Dermis blood vessel endothelial cell (primary cell): Measurements from ENCODE around the gene FZD10. TPM values are rescaled to one million over a fixed set of nuclear protein-coding genes. Genes with fewer than 3 reads are reported as not detected.

Experiments used
- DNase-seq: peaks from one replicate; pipeline ENCODE4 v3.0.0; 2010
- total RNA-seq: library from RNA; depleted of rRNA; stranded (reverse); fragments of >200 nt; gene quantifications from 2 replicates; pipeline ENCODE4 v1.2.3, GENCODE V29; 2014

FZD10 gene
- total RNA-seq, 1 donor from 2014 or later = 1.0 TPM

DNA sequence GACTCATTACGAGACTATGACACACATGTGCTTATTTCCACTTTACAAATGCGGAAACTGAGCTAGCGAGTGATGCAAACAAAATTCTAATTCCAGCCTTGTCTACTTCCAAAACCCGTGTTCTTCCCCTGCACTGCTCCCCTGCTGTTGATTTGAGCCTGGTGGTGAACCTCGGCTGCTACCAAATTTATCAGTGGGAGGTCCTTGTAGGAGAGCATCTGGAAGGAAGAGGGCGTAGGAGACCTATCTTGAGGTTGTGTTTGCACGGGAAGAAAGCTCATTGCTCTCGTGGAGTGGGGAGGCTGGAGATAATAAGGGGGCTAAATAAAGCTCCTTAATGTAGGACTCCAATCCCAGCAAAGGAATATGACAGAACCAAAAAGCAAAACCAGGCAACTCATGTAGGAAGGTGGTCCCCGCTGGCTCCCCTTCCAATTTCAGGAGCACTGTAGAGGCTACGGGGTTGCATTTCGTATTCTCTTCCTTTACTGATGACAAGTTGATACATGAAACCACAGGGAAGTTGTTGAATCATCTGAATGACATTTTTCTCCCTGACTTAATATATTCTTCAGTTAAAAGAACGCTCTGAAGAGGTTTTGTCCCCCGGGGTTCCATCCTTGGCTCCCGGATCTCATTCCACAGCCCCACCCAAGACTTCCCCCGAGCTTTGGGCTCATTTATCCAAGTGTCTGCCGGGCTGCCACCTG lies 52.6 kb downstream of the FZD10 start:
- DNase-seq = no peak

Other genes starting within 250 kb of the FZD10 start
- not detected in 2 replicates for gene PIWIL1, start 175.4 kb downstream of the FZD10 start, total RNA-seq